ENCODE data around the gene FIGNL1. TPM values are rescaled to one million over a fixed set of nuclear protein-coding genes. Genes with fewer than 3 reads are reported as not detected.

FIGNL1 gene
- total RNA-seq, 1 experiment from 2014 or later = 28.0 TPM

- no peak overlapping the region for H3K4me3 ChIP-seq (ENCODE audit: low read depth in 2 of 2, low read length in 2 of 2)
- DNase-seq (ENCODE audit: low read depth, low spot score) (no peak), ATAC-seq (no peak)
- no peaks in the 10 kb centered on the region for H3K9me3 ChIP-seq (ENCODE audit: control insufficient read depth, insufficient read depth, low read depth, low read length)
- in situ Hi-C loops (cut with HindIII; ENCODE audit: low pct_unique_long_range_greater_than_20kb, low sequenced_read_pairs) = no loop called here
- intact Hi-C loops (cut with micrococcal nuclease; ENCODE audit: unreplicated experiment) = no loop called here
- no peaks in the 10 kb centered on the region for H3K36me3 ChIP-seq (ENCODE audit: control insufficient read depth, insufficient read depth, low read length)
- ChIA-PET POLR2A (no interaction called here), CTCF (interaction anchor here (0.6 to 1.5 kb wide), 5 partner anchors 94 to 695 kb away, joined by 3 to 6 read pairs (median 5); no protein-coding TSS in a partner anchor)
- no peak for TF ChIP-seq TCF7L2 (IDR thresholded peaks at IDR 0.05; ENCODE audit: low read depth, low read length)
- no peak for TF ChIP-seq SIN3A (IDR thresholded peaks at IDR 0.05; ENCODE audit: borderline replicate concordance, insufficient read depth, low read depth, low read length)
- no TSS peak for BruUV-seq (replicated peaks)
- H3K4me1 ChIP-seq (ENCODE audit: control insufficient read depth, insufficient read depth, low read length) = no peaks in the 10 kb centered on the region
- no peak overlapping the region for H3K27ac ChIP-seq (ENCODE audit: low read length)
- 0 out of 2 replicates have a peak, but pooled peaks cover 2% of the 10 kb centered on the region for H3K27me3 ChIP-seq (ENCODE audit: control insufficient read depth, insufficient read depth, low read length)
Observed at GRCh38 chr7:50466815-50467585, 16.9 kb upstream of the FIGNL1 start.

GRCh38 chr7:50463035-50463434 lies 12.9 kb upstream of the FIGNL1 start:
- in situ Hi-C loops (cut with HindIII; ENCODE audit: low pct_unique_long_range_greater_than_20kb, low sequenced_read_pairs) = no loop called here
- DNase-seq (ENCODE audit: low read depth, low spot score) = no peak
- intact Hi-C loops (cut with micrococcal nuclease; ENCODE audit: unreplicated experiment) = no loop called here
- Histone ChIP-seq H3K27me3 (ENCODE audit: control insufficient read depth, insufficient read depth, low read length) (peaks cover 7% of the 10 kb centered on the region; the same call in 1 of the 2 replicates), H3K9me3 (ENCODE audit: control insufficient read depth, insufficient read depth, low read depth, low read length) (no peaks in the 10 kb centered on the region), H3K36me3 (ENCODE audit: control insufficient read depth, insufficient read depth, low read length) (no peaks in the 10 kb centered on the region), H3K4me1 (ENCODE audit: control insufficient read depth, insufficient read depth, low read length) (no peaks in the 10 kb centered on the region), H3K27ac (ENCODE audit: low read length) (no peak overlapping the region), H3K4me3 (ENCODE audit: low read depth in 2 of 2, low read length in 2 of 2) (no peak overlapping the region)
- no peak for ATAC-seq
- CTCF ChIA-PET = no interaction called here
- POLR2A ChIA-PET = no interaction called here
- TF ChIP-seq POLR2AphosphoS5 (IDR thresholded peaks at IDR 0.05; ENCODE audit: low read depth, low read length) = no peak
- TF ChIP-seq REST (IDR thresholded peaks at IDR 0.05; ENCODE audit: insufficient read depth in 1 of 2, low read depth in 2 of 2, low read length in 1 of 2) = no peak
- no peak for TF ChIP-seq CTCF (IDR thresholded peaks at IDR 0.05)
- no peak for TF ChIP-seq SIN3A (IDR thresholded peaks at IDR 0.05; ENCODE audit: borderline replicate concordance, insufficient read depth, low read depth, low read length)
- no TSS peak for BruUV-seq (replicated peaks)

GRCh38 chr7:50462361-50462760 lies 12.2 kb upstream of the FIGNL1 start:
- intact Hi-C loops (cut with micrococcal nuclease; ENCODE audit: unreplicated experiment) = no loop called here
- H3K27ac ChIP-seq (ENCODE audit: low read length) = no peak overlapping the region
- H3K36me3 ChIP-seq (ENCODE audit: control insufficient read depth, insufficient read depth, low read length) = no peaks in the 10 kb centered on the region
- CTCF ChIA-PET = no interaction called here
- in situ Hi-C loops (cut with HindIII; ENCODE audit: low pct_unique_long_range_greater_than_20kb, low sequenced_read_pairs) = no loop called here
- no peaks in the 10 kb centered on the region for H3K9me3 ChIP-seq (ENCODE audit: control insufficient read depth, insufficient read depth, low read depth, low read length)
- peaks cover 11% of the 10 kb centered on the region; the same call in 1 of the 2 replicates for H3K27me3 ChIP-seq (ENCODE audit: control insufficient read depth, insufficient read depth, low read length)
- DNase-seq (ENCODE audit: low read depth, low spot score) (no peak), ATAC-seq (no peak)
- H3K4me1 ChIP-seq (ENCODE audit: control insufficient read depth, insufficient read depth, low read length) = no peaks in the 10 kb centered on the region
- TF ChIP-seq CTCF (IDR thresholded peaks at IDR 0.05) (no peak), TCF7L2 (IDR thresholded peaks at IDR 0.05; ENCODE audit: low read depth, low read length) (no peak), SIN3A (IDR thresholded peaks at IDR 0.05; ENCODE audit: borderline replicate concordance, insufficient read depth, low read depth, low read length) (no peak), REST (IDR thresholded peaks at IDR 0.05; ENCODE audit: insufficient read depth in 1 of 2, low read depth in 2 of 2, low read length in 1 of 2) (no peak), POLR2AphosphoS5 (IDR thresholded peaks at IDR 0.05; ENCODE audit: low read depth, low read length) (no peak)
- POLR2A ChIA-PET = no interaction called here
- no TSS peak for BruUV-seq (replicated peaks)
- H3K4me3 ChIP-seq (ENCODE audit: low read depth in 2 of 2, low read length in 2 of 2) = no peak overlapping the region

All from Panc1 (cell line).